Ectodermal cell (in vitro differentiated cells): ENCODE results near the gene POLE.

Experiments used
- H3K27ac ChIP-seq: 2 replicates; pipeline ENCODE4 v1.7.0; 2013; ENCODE audit warnings: mild to moderate bottlenecking, low read depth, low read length; ENCODE audit not compliant: insufficient read depth, poor library complexity, severe bottlenecking
- H3K27me3 ChIP-seq: 2 replicates; pipeline ENCODE4 v1.7.0; 2013; ENCODE audit warnings: mild to moderate bottlenecking, low read length; ENCODE audit not compliant: insufficient read depth, control insufficient read depth, poor library complexity, severe bottlenecking
- H3K36me3 ChIP-seq: one replicate; pipeline ENCODE4 v1.7.0; 2013; ENCODE audit warnings: low read length; ENCODE audit not compliant: control insufficient read depth, insufficient read depth
- H3K4me1 ChIP-seq: one replicate; pipeline ENCODE4 v1.7.0; 2013; ENCODE audit warnings: low read length; ENCODE audit not compliant: control insufficient read depth, insufficient read depth
- H3K4me3 ChIP-seq: 2 replicates; pipeline ENCODE4 v1.7.0; 2013; ENCODE audit warnings: low read depth, low read length, control low read depth; ENCODE audit not compliant: insufficient read depth
- H3K9me3 ChIP-seq: 2 replicates; pipeline ENCODE4 v1.7.0; 2013; ENCODE audit warnings: mild to moderate bottlenecking, low read length, moderate library complexity; ENCODE audit not compliant: control insufficient read depth
- WGBS, 2 experiments: methylation state at CpG; one replicate each; pipeline ENCODE4 v1.1.7; 2013; ENCODE audit warnings: missing lambda C conversion rate in 2 of 2; 5-methylcytosine and 5-hydroxymethylcytosine counted together

Gene POLE

DNA sequence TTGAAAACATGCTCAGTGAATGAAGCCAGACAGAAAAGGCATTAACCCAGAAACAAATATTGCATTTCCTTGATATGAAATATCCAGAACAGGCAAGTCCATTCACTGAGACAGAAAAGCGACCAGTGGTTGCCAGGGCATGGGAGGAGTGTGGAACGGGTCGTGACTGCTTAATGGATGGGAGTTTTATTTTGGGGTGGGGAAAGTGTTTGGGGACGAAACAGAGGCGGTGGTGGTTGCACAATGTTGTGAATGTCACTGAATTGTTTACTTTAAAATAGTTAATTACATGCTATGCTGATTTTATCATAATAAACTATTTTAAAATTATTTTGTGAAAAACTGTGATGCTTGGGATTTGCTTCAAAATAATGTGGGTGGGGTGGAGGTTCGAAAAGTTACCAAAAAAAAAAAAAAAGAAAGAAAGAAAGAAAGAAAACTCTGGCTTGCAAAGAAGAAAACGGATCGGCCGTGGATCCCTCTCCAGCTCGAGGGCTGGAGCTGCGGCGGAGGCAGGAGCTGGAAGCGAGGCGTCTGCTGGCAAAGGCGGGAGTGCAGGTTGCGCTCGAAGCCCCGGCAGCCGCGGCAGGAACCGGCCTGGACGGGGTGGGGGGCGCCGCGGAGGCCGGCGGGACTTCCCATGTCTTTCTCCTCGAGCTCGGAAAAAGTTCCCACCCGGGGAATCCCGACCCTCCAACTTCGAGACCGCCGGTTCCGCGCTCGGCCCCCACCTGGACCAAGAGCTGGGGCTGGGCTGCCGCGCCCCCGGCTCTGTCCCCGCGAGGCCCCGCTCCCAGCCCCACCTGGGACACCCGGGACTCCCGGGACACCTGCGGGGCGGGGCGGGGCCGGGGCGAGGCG is 69.1 kb downstream of the POLE start:
- Histone ChIP-seq H3K27me3 (peaks cover 81% of the 10 kb centered on the region), H3K9me3 (peaks cover 3% of the 10 kb centered on the region), H3K27ac (no peak overlapping the region), H3K36me3 (no peaks in the 10 kb centered on the region), H3K4me3 (no peak overlapping the region), H3K4me1 (no peaks in the 10 kb centered on the region)
- WGBS, 2 experiments, result 11 to 12% methylated on average over 51 of the region's 51 CpGs

DNA sequence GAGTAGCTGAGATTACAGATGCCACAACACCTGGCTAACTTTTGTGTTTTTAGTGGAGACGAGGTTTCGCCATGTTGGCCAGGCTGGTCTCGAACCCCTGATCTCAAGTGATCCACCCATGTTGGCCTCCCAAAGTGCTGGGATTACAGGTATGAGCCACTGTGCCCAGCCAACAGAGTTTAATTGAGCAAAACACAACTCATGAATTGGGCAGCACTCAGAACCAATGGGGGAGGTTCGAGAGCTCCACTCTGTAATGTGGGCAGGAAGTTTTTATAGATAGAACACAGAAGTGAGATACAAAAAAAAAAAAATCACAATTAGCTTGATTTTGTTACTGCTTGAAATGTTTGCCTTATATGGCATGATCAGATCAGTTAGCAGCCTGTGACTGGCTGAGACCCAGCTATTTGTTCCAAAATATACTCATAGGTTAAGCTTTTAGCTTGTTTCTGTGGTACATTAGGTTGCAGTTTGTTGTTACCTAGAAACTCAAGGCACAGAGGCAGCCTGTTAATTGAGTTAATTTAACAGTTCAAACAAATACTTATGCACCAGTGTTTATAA is 69.9 kb downstream of the POLE start:
- H3K4me1 ChIP-seq, result no peaks in the 10 kb centered on the region
- no peak overlapping the region for H3K4me3 ChIP-seq
- H3K9me3 ChIP-seq, result peaks cover 3% of the 10 kb centered on the region
- H3K36me3 ChIP-seq, result no peaks in the 10 kb centered on the region
- no peak overlapping the region for H3K27ac ChIP-seq
- peaks cover 89% of the 10 kb centered on the region for H3K27me3 ChIP-seq
- WGBS, 2 experiments, result 87 to 88% methylated on average over 4 of the region's 4 CpGs

DNA sequence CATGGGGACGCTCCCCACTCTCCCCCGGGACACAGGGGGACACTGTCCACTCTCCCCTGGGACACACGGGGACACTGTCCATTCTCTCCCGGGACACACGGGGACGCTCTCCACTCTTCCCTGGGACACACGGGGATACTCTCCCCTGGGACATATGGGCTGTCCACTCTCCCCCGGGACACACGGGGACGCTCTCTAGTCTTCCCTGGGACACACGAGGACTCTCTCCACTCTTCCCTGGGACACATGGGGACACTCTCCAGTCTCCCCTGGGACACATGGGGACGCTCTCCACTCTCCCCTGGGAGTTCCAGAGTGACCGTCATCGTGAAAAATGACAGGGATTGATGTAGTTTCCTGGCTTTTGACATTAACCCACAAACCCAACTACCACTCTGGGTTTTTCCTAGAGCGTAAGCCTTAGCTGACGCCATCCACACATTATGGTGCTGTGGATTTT is 71.5 kb downstream of the POLE start:
- H3K27ac ChIP-seq, result no peak overlapping the region
- no peak overlapping the region for H3K4me3 ChIP-seq
- peaks cover 100% of the 10 kb centered on the region for H3K27me3 ChIP-seq
- H3K36me3 ChIP-seq, result no peaks in the 10 kb centered on the region
- WGBS, 2 experiments, result 72 to 74% methylated on average over 16 of the region's 16 CpGs
- H3K4me1 ChIP-seq, result no peaks in the 10 kb centered on the region
- H3K9me3 ChIP-seq, result peaks cover 3% of the 10 kb centered on the region

DNA sequence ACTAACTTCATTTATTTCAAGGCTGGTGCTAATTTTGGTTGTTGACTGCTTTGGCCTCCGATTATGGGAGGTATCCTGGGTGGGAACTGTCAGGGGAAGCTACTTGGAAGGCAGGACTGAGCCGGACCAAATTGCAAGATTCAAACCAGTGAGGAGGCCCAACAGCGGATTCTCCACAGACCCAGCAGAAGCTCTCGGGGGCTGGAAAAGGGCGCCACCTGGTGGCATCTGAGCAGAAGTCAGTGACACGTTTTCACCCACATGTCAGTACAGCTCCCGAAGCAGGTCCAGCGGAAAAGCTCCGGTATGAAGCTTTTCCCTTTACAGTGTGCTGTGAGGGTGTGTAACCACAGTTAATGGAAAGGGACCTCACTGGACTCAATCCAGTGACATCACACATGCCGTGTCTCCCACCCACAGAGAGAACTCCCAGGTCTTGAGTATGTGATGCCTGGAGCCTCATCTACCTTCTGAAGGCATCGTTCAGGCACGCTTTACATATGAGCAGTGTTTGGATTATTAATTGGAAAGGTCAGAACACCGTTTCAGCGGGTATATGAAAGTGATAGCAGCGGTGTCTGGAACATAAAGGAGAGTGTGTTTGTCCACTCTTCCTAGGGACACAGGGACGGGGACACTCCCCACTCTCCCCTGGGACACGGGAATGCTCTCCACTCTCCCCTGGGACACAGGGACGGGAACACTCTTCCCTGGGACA is 72.1 kb downstream of the POLE start:
- WGBS, 2 experiments, result 33% methylated on average over 18 of the region's 18 CpGs

DNA sequence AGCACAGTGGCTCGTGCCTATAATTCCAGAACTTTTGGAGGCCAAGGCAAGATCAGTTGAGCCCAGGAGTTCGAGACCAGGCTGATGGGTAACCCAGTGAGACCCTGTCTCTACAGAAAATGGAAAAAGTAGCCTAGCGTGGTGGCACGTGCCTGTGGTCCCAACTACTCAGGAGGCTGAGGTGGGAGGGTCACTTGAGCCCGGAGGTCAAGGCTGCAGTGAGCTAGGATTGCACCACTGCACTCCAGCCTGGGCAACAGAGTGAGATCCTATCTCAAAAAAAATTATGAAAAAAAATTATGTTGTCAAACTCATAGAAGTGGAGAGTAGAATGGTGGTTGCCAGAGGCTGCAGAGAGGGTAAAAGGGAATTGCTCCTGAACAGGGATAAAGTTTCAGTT is 73.1 kb downstream of the POLE start:
- peaks cover 3% of the 10 kb centered on the region for H3K9me3 ChIP-seq
- H3K27ac ChIP-seq, result no peak overlapping the region
- H3K36me3 ChIP-seq, result no peaks in the 10 kb centered on the region
- no peak overlapping the region for H3K4me3 ChIP-seq
- H3K27me3 ChIP-seq, result peaks cover 100% of the 10 kb centered on the region
- 79 to 84% methylated on average over 5 of the region's 5 CpGs for WGBS, 2 experiments
- H3K4me1 ChIP-seq, result peaks cover 2% of the 10 kb centered on the region

More for the DNA sequence above, 72.1 kb downstream of the POLE start:
- Histone ChIP-seq H3K36me3 (no peaks in the 10 kb centered on the region), H3K9me3 (peaks cover 3% of the 10 kb centered on the region), H3K4me1 (no peaks in the 10 kb centered on the region), H3K27ac (no peak overlapping the region), H3K27me3 (peaks cover 100% of the 10 kb centered on the region), H3K4me3 (no peak overlapping the region)

DNA sequence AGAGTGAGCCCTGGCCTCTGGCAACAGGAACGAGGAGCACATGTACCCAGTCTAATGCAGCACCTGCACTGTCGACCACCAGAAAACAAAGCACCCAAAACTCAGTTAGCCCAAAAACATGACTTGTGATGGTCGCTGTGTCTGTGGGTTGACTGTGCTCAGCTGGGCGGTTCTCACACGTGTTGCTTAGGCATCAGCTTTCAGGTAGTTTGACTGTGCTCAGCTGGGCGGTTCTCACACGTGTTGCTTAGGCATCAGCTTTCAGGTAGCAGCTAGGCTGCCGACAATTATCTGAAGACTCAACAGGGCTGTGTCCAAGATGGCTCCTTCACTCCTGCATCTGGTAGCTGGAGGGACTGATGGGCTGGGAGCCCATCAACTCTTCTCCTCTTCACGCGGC is 75.5 kb downstream of the POLE start:
- Histone ChIP-seq H3K27ac (no peak overlapping the region), H3K4me1 (peaks cover 12% of the 10 kb centered on the region), H3K36me3 (no peaks in the 10 kb centered on the region), H3K9me3 (peaks cover 3% of the 10 kb centered on the region), H3K27me3 (peaks cover 99% of the 10 kb centered on the region), H3K4me3 (no peak overlapping the region)
- 83 to 85% methylated on average over 10 of the region's 10 CpGs for WGBS, 2 experiments

DNA sequence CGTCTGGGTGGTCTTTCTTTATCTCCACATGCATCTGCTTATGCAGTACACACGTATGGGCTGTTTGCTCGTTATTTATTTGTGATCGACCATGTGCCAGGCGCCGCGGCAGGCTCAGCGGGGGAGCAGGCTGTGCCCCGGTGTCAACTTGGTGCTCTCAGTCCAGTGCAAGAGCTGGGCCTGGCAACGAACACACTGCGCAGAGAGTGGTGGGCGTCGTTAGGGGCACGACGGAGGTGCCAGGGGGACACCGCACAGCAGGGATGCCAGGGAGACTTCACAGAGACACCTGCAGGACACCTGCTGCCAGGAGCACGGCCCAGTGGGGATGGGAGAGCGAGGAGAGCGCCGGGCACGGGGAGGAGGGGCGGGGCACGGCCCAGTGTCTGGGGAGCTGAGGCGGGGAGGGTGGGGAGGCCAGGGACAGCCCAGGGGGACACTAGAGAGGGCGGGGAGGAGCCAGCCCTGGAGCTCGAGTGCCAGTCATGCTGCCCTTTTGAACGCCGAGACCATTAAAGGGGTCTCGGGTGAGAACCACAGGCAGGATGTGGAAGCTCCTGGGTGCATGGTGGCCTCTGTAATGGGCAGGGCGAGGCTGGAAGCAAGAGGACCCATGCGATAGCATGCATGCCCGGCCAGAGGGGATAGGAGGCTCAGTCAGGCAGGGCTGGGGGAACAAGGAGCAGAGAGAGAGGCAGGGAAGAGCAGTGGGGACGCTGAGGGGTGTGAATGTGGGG is 76.1 kb downstream of the POLE start:
- Histone ChIP-seq H3K4me3 (no peak overlapping the region), H3K27ac (no peak overlapping the region), H3K27me3 (peaks cover 99% of the 10 kb centered on the region), H3K36me3 (no peaks in the 10 kb centered on the region), H3K9me3 (peaks cover 2% of the 10 kb centered on the region), H3K4me1 (peaks cover 12% of the 10 kb centered on the region)
- 87 to 88% methylated on average over 33 of the region's 33 CpGs for WGBS, 2 experiments

DNA sequence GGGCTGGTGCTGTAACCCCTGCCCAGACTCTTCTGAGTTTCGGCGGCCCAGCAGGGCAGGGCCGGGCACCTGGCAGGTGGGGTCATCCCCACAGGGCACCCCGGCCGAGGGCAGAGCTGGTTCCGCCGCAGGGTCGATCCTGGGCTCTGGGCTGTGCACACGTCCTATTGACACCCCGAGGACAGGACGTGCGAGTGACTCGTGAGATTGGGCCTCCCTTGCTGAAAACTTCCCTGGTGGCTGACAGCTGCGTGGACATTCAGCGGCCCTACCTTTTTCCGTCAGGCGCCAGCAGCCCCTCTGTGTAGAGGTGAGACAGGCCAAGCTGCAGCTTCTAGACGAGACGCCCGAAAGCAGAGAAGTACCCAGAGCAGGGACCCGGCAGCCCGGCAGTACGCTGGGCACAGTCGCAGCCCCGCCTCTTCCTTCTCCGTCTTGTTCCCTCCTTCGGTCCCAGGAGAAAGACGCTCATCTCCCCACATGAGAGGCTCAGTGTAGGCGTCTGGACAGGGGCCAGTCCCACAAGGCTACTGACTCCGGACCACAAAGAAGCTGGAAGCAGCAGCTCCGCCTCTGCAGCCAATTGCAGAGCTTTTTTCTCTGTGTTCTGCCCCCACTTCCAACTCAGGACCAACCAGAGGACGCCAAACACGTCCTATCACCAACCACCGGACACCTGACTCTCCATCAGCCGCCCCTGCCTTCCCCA is 76.9 kb downstream of the POLE start, which contains the start of gene LRCOL1:
TSS of gene LRCOL1 (minus strand) at position 532 of the 709 bp plus-strand sequence. CDS start 4,331 bp downstream, outside the sequence.
- H3K36me3 ChIP-seq, result no peaks in the 10 kb centered on the region
- H3K4me1 ChIP-seq, result peaks cover 12% of the 10 kb centered on the region
- H3K4me3 ChIP-seq, result no peak within 1 kb of the TSS
- H3K27ac ChIP-seq, result no peak within 1 kb of the TSS
- no peaks in the 10 kb centered on the region for H3K9me3 ChIP-seq
- peaks cover 98% of the 10 kb centered on the region for H3K27me3 ChIP-seq
- WGBS, 2 experiments, result 71 to 72% methylated on average over 35 of the region's 35 CpGs
